AG09319 (cell line): ENCODE results near the gene LPP.

Source experiments
- DNase-seq: peaks from one replicate; pipeline ENCODE4 v3.0.0-alpha.2; 2010; ENCODE audit warnings: low read depth; ENCODE audit errors: extremely low read depth
- CTCF ChIP-seq: IDR thresholded peaks from 2 replicates; pipeline ENCODE4 v1.5.1; 2011; ENCODE audit warnings: low read depth, mild to moderate bottlenecking, inconsistent platforms, low read length, moderate library complexity

Gene LPP

GRCh38 chr3:188264226-188265207 is 110.6 kb downstream of the LPP start:
- DNase-seq: no peak
- no peak for TF ChIP-seq CTCF

- no peak for TF ChIP-seq CTCF
- no peak for DNase-seq
Observed at GRCh38 chr3:188266562-188267274, 112.8 kb downstream of the LPP start.

- no peak for DNase-seq
- TF ChIP-seq CTCF: no peak
Observed at GRCh38 chr3:188267790-188268335, 113.9 kb downstream of the LPP start.

- no peak for DNase-seq
- no peak for TF ChIP-seq CTCF
Observed at GRCh38 chr3:188268336-188268735, 114.4 kb downstream of the LPP start.

GRCh38 chr3:188269040-188269439 is 115.1 kb downstream of the LPP start:
- TF ChIP-seq CTCF: no peak
- DNase-seq: no peak

- peak; percentile 87 for DNase-seq
Observed at GRCh38 chr3:188270423-188270972, 116.5 kb downstream of the LPP start.

More at GRCh38 chr3:188270423-188270972, 116.5 kb downstream of the LPP start:
- TF ChIP-seq CTCF: no peak
